LNCAP (cell line): ENCODE data around the gene RAP1GAP.

Source experiments
- TF ChIP-seq, protein P1 (sequence below): fragments of 450-650 bp; IDR thresholded peaks from 2 replicates; pipeline ENCODE4 v1.5.1; 2017; ENCODE audit warnings: mild to moderate bottlenecking

The RAP1GAP gene

DNA sequence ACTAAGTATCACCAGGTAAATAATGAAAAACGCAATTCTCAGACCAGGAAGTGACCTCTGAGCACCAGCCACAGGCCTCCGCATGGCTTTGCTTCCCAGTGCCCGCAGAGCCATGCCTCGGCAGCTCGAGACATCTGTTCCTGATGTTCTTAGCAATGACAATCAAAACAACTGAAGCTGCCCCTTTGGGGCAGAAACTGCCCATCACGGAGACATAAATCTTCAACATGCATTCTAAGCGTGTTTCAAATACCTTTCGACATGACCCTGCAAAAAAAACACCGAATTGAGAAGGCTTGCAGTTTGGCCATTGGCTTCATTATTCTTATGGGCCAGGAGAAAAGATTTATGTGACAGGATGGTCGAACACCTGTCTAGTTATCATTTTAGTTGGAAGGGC lies 5.8 kb upstream of the RAP1GAP start:
- TF ChIP-seq, protein P1, sequence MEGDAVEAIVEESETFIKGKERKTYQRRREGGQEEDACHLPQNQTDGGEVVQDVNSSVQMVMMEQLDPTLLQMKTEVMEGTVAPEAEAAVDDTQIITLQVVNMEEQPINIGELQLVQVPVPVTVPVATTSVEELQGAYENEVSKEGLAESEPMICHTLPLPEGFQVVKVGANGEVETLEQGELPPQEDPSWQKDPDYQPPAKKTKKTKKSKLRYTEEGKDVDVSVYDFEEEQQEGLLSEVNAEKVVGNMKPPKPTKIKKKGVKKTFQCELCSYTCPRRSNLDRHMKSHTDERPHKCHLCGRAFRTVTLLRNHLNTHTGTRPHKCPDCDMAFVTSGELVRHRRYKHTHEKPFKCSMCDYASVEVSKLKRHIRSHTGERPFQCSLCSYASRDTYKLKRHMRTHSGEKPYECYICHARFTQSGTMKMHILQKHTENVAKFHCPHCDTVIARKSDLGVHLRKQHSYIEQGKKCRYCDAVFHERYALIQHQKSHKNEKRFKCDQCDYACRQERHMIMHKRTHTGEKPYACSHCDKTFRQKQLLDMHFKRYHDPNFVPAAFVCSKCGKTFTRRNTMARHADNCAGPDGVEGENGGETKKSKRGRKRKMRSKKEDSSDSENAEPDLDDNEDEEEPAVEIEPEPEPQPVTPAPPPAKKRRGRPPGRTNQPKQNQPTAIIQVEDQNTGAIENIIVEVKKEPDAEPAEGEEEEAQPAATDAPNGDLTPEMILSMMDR: no peak

DNA sequence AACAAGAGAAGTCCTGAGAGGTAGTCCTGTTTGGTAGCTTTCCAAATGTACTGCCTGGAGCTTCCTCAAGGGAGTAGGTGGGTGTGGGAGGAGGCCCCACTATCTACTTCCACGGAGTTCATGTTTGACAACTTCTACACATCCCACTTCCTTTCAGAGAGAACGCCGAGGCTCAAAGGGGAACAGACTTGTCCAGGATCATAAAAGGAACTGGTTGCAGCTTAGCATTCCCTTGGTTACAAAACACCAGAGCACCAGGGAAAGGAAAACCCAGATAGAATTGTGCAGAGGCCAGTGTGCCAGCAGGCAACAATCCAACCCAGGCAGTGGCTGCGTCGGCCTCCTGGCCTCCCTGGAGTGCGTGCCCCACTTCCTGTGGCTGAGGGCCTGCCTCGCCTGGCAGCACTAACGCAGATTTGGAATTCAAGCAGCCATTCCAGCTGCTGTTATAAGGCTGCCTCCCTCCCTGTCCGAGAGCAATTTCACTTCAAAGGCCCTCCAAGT lies 4.2 kb upstream of the RAP1GAP start:
- TF ChIP-seq, protein P1: no peak

DNA sequence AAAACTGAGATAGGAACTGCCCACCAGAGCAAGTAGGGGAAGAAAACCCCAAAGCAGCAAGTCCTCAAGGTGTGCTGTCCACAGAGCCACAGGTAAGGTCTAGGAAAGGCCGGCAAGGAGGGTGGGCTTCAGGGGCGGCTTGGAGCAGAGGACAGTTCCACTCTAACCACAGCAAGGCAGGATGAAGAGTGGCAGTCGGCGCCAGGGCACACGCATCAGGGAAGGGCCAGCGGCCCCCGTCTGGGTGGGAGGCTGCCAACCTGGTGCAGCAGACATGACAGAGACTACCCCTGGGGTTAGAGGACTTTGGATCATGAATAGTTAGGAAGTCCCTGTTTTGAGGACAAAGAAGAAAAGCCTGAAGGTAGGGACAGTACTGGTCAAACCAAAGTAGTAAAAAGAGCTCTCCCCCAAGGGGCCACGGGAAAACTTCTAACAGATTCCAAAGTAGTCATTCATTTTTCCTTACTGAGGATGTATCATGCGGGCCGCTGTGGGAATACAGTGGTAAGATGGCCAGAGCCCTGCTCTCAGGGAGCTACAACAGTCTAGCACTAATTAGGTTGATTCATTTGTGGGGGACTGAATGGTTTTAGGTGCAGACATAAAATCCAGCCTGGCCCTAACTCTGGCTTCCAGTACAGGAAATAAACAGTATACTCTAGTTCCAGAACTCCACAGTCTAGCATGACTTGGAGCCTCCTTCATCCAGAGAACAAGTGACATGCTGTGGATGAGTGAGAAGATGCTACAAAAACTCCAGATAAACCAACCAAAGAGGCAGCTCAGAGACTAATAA lies 3.5 kb upstream of the RAP1GAP start:
- TF ChIP-seq, protein P1: no peak

DNA sequence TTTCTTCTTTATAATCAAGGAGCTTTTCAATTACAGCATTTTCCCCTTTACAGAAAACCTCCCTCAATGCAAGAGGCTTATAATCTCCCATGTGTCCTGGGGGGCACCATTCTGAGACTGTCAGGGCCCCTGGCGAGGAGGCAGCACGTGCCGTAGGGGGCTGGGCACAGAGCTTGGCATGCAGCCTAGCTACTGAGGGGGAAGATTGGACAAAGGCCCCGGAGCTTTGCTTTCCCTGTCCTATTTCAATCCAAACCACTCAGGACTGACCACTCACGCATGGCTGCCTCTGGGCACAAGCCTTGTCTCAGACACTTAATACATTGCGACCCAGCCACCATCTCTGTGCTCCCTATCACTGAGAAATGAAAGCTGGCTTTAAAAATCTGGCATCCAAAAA lies 2.8 kb upstream of the RAP1GAP start:
- TF ChIP-seq, protein P1: no peak

DNA sequence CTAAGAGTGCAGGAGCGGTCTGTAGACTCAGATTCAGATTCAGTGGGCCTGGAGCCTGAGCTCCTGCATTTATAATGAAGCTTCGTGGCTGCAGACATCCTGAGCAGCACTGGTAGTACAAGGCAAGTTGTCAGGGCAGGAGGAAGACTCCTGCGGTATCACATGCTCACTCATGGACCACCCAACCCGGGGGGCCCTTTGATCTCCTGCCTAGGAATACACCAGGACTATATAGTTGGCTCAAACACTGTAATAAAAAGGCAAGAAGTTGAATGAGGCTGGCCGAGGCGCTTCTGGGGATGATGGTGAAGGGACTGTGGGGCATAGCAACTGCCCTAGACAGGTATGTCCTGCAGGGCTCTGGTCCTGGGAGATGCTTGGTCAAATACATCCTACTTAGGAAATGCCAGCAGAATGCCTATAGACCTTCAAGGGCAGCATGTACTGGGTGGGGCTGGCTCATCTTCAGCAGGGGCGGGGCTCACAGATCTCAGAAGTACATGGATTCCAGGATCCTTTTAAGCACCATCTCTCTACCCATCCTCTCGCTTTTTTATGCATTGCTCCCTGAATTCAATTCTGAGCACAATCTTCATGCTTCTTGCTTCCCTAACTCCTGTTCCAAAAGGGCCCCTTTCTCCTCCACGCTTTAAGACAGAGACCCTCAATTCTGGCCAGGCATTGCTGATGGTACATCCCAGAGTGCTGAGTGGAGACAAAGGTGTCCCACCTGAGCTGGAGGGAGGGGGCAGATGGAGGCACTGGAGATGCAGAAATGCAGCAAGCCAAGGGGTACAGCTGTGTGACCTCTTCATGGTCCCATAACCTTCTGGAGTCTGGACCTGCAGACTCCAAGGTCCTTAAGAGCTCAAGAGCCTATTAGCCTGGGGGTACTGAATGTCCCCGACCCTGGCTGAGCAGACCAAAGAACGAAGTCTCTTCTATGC lies 2.1 kb upstream of the RAP1GAP start:
- TF ChIP-seq, protein P1: no peak

DNA sequence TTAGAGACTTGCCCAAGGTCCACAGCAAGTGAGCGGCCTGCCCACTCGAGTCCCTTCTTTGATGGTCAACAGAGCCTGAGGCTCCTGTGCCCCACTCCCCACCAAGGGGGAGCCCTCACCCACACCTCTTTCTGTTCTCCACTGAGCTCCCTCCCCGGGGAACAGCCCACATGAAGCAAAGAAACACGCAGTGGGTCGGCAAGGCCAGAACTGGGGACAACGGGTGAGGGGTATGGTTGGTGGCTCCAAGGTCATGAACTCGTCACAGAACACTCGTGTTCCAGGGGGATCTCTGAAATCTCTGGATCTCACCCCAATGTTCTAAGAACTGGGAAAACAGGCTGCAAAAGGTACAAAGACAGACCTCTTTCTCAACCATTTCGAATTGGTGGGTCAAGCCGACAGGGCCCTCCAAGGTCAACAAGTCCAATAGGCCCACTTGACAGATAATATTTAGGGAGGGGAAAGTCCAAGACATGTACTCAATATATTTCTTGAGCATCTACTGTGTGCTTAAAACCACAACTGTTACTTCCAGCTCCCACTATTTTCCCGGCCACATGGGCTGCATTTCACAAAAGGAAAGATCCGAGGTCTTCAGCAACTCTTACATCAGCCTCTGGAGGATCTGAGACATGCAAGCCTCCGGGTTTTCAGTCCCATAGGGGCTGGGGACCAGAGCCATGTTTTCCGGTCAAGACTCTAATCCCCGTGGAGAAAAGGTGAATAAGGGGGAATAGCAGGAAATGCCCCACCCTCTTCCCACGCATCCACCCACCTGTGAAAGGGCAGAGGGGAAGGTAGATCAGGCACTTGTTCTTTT lies 1.1 kb upstream of the RAP1GAP start:
- TF ChIP-seq, protein P1: no peak

DNA sequence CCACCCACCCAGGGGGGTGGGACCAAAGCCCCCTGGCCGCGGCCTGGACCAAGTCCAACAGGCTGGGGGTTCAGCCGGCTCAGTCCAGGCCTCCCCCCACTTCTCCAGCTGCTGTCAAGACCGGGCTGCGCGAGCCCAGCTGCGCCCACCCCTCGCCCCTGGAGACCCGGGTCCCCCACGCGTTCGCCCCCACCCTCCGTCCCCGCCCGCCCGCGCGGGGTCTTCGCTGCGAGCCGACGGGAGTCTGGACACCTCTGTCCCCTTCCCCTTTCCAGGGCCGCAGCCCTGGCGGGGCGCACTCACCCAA lies 253 bp downstream of the RAP1GAP start:
- TF ChIP-seq, protein P1: no peak
